SKM-1 (cell line): Measurements from ENCODE around the gene UBE2L3.
"Not testable (repeated sequence)": the region's sequence is repeated elsewhere in the genome, so short reads cannot be mapped to it uniquely, and the experiment has no call there.

Experiments used
- DNase-seq: peaks from one replicate; lab custom pipeline; 2025; ENCODE audit not compliant: unreplicated experiment; lab: John Stamatoyannopoulos, UW

The UBE2L3 gene

DNA sequence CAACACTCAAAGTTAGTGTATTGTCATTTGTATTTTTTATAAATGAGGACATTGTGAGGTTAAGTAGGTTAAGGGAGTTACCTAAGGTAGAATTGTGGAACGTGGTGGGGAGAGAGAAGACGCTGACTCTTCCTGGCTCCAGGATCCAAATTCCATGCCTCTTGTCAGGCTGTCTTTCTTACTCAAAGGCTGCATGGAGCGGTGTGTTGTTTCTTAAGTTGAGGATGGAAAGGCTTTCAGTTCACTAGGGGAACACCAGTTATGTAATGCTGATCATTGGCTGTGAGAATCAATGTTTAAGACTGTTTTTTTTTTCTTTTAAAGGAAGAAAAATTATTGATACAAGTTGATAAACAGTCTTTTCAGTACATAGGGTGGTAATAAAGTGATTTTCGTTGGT, 2.9 kb downstream of the UBE2L3 start:
- no peak for DNase-seq

GRCh38 chr22:21571679-21572078, 4.2 kb downstream of the UBE2L3 start:
- no peak for DNase-seq

DNA sequence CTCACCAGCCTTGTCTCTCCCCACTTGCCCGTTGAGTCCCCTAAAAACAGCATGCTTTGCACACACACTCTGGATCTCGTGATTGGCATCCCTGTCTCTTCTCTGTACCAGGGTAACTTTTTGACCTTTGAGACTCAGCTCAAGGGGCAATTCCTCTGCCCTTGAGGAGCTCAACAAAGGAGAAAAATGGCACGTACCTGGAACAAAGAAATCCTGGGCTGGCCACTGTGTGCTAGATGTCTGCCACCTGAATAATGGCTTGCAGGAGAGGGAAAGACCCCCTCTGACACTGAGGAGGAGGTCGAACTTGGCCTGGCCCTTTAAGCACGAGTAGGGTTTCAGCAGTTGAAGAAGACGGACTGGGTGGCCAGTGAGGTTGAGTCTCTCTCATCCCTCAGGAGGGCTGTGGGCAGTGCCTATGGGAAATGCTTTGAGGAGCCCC, 5.8 kb downstream of the UBE2L3 start:
- no peak for DNase-seq

GRCh38 chr22:21573750-21574494, 6.4 kb downstream of the UBE2L3 start:
- DNase-seq = no peak

- no peak for DNase-seq
These were observed 11.9 kb downstream of the UBE2L3 start for GRCh38 chr22:21579474-21579851.

GRCh38 chr22:21580623-21581007, 13.1 kb downstream of the UBE2L3 start:
- DNase-seq = not testable (repeated sequence)

GRCh38 chr22:21581009-21581713, 13.6 kb downstream of the UBE2L3 start:
- not testable (repeated sequence) for DNase-seq

- no peak for DNase-seq
These were observed 15.6 kb downstream of the UBE2L3 start for GRCh38 chr22:21582801-21583740.

- DNase-seq = no peak
These were observed 17.9 kb downstream of the UBE2L3 start for GRCh38 chr22:21585389-21585788.

GRCh38 chr22:21587803-21588611, 20.5 kb downstream of the UBE2L3 start:
- DNase-seq = no peak

GRCh38 chr22:21589396-21589795, 21.9 kb downstream of the UBE2L3 start:
- DNase-seq = no peak

DNA sequence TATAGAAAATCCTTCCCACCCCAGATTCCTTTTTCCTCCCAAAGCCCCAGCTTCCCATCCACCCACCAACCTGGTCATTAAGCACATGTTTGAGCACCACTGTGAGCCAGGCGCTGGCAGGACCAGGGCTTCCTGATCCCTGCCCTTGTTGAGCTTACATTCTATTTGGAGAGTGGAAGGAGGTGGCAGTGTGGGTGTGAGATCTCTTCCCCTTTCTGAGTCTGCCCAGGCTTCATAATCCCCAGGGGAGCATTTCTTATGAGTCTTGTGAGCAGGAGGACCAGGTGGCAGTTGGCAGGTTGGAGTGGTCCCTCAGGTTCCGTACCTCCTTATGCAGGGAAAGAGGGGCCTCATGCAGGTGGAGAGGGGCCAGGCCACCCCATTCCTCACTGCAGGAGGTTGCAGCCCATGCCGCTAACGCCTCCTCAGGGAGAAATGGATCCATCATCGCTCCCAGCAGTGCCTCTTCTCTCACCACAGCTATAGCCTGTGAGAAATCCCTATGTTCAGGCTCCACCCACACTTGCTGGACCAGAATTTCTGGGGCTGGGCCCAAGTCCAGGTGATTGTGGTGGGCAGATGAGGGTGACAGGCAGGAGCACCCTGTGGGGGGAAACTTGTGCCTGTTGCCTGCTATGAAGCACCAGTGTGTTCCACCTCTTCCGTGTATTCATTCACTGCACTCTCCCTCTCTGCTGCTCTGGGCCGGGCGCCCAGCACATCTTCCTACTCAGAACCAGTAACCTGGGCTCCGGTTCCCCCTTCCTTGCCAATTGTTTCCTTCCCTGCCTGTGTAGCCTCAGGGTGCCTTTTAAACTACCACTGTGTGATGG, 23.5 kb downstream of the UBE2L3 start:
- no peak for DNase-seq

DNA sequence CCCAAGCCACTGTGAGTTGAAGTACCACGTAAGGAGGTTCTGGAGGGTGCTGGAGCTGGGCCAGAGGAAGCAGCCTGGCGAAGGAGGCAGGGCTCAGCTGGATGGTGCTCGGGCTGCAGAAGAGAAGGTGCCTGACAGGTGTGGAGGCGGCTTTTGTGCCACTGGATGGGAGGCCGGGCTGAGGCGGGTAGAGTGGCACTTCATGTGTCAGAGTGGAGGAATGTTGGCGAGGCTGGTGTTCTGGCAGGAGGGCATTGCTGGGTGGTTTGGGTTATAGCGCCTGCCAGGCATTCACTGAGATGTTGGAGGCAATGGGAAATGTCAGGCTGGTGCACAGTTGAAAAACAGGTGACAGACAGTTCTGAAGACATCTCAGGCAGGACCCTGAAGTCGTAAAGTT, 24.2 kb downstream of the UBE2L3 start:
- DNase-seq = no peak

GRCh38 chr22:21592422-21592821, 24.9 kb downstream of the UBE2L3 start:
- no peak for DNase-seq

DNA sequence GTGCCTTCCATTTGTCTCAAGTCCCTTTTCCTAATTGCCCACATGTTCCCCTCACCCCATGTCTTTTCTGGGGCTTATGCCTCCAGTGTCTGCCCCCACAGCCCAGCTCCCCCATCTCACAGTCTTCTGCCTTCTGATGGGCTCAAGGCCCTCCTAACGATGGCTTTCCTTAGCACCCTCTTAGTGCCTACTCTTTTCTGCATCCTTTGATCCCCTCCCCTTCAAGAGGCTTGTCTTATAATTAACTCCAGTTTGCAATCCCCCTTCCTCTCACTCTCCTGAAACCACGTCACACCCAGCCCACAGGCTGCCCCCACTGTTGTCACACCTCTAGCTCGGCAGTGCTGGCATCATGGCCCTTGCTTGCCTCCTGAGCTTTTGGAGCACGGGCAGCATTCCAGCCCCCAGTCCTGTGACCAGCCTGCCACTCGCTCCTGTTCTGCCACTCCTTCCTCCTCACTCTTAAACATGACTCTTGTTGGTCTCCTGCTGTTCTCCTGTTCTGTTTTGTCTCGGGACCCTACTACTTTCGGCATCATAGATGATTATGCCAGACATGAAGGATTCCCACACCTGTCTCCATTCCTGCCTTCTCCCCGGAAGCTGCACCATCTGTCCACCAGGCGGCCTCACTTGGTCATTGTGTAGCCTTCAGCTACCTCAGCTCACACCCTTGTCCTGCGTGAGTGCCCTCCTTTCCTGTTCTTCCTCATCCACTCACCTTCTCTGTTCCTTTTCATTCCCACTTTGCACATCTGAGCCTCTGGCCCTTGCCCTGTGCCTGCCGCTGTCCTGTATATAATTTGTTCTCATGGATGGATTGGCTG, 26.1 kb downstream of the UBE2L3 start:
- no peak for DNase-seq

DNA sequence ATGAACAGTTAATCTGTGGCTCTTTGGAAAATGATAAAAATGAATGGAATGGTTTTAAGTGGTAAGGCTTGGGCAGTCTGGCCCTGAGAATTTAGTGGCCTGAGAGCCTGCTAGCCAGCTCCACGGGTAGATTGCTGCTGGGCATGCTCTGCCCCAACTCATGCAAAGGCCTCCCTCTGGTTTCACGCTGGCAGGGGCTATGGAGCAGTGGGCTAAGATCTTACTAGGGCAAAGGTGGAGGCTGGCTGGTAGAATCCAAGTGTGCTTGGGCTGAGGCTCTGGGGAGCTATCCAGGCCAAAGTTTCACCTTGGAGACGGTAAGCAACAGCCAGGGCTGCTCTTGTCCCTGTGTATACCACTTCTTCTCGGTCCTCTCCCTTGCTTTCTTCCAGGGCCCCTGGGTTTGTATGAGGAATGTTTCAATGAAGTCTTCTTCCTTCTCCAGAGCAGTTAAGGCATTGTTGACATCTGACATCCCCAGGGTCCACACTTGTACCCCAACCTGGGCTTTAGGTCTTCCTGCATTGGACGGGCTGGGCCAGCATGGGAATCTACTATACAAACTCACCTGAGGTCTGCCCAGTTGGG, 27.4 kb downstream of the UBE2L3 start:
- DNase-seq = no peak

DNA sequence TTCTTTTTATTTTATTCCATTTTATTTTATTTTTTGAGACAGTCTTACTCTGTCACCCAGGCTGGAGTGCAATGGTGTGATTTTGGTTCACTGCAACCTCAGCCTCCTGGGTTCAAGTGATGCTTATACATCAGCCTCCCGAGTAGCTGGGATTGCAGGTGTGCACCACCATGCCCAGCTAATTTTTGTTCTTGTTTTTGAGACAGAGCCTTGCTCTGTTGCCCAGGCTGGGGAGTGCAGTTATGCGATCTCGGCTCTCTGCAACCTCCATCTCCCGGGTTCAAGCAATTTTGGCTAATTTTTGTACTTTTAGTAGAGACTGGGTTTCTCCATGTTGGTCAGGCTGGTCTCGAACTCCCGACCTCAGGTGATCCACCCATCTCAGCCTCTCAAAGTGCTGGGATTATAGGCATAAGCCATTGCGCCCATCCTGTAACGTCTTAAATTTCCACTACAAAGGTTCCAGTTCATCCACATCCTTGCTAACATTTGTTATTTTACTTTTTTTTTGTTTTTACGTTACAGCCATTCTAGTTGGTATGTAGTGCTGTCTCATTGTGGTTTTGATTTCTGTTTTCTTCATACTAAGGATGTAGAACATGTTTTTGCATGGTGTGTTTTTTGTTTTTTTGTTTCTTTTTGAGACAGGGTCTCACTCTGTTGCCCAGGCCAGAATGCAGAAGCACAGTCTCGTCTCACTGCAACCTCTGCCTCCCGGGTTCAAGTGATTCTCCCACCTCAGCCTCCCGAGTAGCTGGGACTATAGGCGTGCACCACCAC, 29.0 kb downstream of the UBE2L3 start:
- DNase-seq = not testable (repeated sequence)

- DNase-seq = no peak
These were observed 30.8 kb downstream of the UBE2L3 start for GRCh38 chr22:21598302-21598701.
